GM20431 (cell line): ENCODE results near the gene MYBBP1A.

Experiments used
- in situ Hi-C: fragments of 300-500 bp; cut with MseI, MboI; formaldehyde crosslinking; loops from one replicate; pipeline ENCODE4 v1.15.0; 2020; ENCODE audit warnings: low sequenced_read_pairs; ENCODE audit not compliant: unreplicated experiment

Gene MYBBP1A

GRCh38 chr17:4573115-4573514 is 17.9 kb upstream of the MYBBP1A start:
- in situ Hi-C loops, result no loop called here

DNA sequence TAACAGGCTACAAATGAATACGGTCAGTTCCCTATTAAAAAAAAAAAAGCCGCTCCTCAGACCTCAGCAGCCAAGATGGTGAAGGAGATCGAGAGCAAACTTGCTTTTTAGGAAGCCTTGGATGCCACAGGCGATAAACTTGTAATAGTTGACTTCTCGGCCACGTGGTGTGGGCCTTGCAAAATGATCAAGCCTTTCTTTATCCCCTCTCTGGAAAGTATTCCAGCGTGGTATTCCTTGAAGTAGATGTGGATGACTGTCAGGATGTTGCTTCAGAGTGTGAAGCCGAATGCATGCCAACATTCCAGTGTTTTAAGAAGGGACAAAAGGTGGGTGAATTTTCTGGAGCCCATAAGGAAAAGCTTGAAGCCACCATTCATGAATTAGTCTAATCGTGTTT is 16.9 kb upstream of the MYBBP1A start:
- in situ Hi-C loops, result no loop called here

DNA sequence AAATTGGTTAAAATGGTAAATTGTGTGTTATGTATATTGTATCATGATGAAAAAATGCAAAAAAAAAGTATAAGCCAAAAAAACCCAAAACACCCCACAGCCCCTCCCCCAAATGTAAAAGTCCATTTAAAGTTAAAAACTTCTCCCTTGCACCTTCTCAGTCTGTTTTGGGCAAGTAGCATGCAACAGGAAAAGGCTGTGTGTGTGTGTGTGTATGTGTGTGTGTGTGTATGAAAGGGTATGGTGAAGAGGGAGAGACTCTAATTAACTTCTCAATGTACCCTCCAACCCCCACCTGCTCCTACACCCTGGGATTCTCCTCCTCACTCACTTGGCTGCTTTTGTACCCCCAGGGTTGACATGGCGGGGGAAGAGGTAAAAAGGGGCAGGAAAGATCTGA is 14.4 kb upstream of the MYBBP1A start:
- in situ Hi-C loops, result no loop called here

DNA sequence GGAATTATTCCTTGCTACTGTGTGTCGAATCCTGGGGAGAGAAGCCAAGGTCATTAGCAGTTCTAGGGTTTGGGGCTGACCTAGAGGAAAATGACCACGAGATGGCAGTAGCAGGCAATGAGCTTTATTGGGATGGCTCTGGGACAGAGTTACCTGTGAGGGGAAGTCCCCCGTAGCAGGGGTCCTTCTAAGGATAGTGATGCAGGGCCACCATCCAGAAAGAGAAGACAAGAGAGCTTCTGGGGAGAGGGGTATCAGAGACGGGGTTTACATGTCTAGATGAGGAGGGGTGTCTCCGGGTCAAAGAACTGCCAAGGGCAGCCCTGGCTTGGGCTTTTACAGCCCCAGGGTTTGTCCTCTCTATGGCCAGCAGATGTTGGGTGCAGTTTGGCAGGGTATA is 11.6 kb upstream of the MYBBP1A start:
- in situ Hi-C loops, result no loop called here

DNA sequence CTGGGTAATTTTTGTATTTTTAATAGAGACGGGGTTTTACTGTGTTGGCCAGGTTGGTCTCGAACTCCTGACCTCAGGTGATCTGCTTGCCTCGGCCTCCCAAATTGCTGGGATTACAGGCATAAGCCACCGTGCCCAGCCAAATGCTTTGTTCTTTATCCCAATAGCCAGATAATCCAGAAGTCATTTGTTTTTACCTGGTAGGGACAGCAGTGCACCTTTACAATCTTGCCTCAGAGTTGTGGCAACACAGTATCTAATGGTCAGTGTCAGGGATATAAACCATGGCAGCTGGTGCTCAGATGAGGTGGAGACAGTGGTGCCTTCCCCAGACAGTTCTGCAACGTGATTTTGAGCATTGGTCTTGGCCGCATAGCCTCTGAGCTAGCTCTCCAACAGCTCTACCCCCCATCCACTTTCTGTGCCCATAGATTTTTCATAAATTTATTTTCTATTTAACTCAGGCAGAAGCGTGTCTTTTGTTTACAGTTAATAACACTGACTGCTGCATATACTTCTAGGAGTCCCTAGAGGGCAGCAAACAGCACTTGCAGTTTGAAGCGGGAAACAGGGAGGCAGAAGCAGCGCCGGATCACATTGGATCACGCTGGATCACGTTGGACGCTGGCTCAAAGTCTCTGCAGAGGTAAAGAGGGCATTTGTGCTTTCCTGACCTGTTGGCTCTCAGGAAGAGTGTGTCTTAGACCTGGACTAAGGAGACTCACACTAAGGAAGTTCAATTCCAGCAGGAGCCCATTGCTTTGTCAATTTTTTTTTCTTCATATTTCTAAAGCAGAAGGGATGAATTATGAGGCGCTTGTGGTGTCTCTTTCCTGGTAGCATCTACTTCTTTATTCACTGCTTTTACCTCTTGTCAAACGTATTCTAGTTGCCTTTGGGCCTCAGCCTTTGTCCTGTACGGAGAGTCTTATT is 10.3 kb upstream of the MYBBP1A start:
- in situ Hi-C loops, result no loop called here

DNA sequence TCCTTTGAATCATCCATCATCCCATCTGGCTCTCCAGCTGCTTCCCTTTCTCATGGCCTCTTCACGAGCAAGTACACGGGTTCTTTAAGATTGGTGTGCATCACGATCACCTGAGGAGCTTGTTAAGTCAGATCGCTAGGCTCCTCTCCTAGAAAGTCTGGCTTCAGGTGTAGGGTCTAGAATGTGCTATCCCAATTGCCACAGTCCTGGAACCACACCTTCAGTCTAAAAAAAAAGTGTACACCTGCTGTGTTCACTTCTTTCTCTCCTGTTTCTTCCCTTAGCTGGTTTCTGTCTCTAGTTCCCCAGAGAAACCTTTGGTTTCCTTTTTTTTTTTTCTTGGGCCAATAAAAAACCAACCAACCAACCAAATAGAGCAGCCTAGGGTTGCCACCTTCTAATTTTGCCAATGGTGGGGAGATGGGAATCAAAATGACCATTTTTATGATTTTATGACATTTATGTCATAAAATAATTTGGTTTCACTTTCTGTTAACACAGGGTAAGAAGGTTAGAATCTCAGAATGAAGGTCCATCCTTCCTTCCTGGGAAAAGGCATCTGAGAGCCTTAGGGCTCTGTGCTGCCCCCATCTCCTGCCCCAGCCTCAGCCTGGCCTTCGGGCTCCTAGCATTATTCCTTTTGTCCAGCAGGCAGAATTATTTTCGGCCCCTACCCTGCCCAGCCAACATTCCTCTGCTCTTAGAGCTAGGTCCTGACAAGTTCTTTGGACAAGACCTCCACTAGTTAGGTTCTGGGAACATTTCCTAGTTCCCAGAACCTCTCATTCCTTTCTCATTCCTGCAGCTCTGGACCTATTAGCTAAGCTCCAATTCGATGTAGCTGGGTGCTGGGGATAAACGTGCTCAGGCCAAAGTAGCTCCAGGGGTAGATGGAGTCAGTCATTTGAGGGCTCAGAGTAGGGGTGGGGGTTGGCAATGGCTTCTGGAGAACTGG is 7.1 kb upstream of the MYBBP1A start:
- in situ Hi-C loops, result no loop called here

GRCh38 chr17:4560837-4561256 is 5.7 kb upstream of the MYBBP1A start:
- in situ Hi-C loops, result no loop called here

DNA sequence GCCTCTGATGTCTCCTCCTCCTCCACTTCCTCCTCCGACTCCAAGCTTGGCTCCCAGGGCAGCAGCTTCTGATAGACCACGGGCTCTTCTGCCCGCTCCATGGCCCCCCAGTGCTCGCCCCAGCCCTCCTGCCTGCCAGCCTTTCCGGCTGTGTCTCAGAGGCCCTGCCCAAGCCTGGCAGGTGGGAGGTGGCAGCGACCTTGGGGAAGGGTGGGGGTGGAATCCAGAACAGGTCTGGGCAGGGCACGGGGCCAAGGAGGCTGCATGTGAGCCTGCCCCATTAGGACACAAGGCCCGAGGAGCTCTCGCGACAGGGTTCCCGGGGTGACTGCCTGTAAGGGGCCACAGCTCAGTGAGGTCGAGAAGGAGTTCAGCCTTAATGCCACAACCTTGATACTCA is 5.2 kb upstream of the MYBBP1A start, which contains the start of gene GGT6:
GGT6 (minus strand) TSS at position 157 of the 400 bp plus-strand sequence; CDS start at position 101, 56 bp downstream.
- in situ Hi-C loops, result no loop called here

- in situ Hi-C loops, result no loop called here
Measured at GRCh38 chr17:4559966-4560365, 4.8 kb upstream of the MYBBP1A start.

- in situ Hi-C loops, result no loop called here
Measured at GRCh38 chr17:4559139-4559791, 4.1 kb upstream of the MYBBP1A start.

- in situ Hi-C loops, result no loop called here
Measured at GRCh38 chr17:4558347-4558971, 3.3 kb upstream of the MYBBP1A start.

DNA sequence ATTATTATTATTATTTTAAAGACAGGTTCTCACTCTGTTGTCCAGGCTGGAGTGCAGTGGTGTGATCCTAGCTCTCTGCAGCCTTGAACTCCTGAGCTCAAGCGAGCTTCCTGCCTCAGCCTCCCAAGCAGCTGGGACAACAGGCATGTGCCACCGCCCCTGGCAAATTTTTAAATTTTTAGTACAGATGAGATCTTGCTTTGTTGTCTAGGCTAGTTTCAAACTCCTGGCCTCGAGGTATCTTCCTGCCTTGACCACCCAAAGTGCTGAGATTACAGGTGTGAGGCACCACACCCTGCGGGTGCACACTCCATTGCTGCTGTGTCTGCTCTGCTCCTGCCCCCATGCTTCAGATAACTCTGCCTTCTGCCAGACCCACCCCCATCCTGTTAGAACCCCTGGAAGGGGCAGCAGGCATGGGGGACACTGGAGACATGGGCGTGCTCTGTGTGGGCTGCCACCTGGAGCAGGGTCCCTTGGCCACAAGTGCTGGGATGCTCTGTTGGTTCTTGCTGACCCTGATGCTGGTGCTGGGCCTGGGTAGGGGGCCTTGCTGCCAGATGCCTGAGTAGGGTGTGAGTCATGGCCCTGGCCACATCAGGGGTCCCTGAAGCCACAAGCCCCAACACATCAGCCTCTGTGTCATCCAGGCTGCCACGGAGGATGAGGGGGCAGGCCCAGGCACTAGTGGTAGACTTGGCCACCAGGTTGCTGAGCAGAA is 2.6 kb upstream of the MYBBP1A start:
- in situ Hi-C loops, result no loop called here

DNA sequence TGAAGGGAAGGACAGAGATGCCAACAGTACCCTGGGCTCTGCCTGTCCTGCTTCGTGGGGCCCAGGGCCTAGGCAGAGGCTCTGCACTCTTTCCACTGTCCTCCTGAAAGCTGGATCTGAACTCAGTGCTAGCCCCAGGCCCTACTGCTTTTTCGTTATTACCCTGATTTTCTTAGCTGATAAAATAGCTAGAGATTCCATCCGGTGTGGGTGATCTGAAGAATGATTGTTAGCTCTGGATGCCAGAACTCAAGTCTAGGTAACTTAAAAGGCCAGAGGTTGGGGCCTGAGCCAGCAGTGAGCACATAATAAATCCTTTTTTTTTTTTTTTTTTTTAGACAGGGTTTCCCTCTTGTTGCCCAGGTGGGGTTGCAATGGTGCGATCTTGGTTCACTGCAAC is 1.8 kb upstream of the MYBBP1A start:
- in situ Hi-C loops, result no loop called here

DNA sequence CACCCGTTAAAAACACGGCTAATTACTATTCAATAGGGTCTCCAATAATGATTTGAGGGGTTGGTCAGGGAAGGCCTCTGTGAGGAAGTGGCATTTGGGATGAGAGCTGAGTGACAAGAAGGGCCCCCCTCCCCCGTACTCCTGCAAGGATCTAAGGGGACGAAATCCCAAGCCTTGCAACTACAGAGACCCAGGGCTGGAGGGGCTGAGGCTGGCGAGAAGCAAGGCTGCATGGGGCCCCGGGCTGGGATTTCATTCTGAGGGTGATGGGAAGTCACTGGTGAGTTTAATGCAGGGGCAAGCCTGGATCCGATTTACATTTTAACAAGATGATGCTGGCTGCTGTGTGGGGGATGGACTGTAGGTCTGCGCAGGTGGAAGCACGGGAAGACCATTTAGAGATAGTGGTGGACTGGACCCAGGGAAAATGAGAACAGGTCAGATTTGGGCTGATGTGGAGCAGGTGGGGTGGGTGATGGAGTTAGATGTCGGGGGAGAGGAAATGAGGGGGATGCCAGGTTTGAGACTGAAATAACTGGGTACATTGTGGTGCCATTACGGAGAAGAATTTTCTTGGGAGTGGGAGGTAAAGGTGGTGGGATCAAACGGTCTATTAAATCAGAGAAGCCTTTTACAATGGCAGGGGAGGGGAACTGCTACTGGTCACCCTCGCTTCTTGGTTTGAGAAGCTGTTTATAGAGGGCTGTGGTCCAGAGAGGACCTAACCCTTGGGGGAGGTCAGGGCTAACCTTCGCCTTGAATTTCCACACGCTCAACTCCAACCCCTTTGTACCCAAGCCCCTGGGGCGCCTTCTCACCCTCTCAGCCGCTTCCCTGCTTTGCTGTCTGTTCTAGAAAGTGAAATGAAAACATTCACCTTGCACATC is 932 bp upstream of the MYBBP1A start:
- in situ Hi-C loops, result no loop called here

DNA sequence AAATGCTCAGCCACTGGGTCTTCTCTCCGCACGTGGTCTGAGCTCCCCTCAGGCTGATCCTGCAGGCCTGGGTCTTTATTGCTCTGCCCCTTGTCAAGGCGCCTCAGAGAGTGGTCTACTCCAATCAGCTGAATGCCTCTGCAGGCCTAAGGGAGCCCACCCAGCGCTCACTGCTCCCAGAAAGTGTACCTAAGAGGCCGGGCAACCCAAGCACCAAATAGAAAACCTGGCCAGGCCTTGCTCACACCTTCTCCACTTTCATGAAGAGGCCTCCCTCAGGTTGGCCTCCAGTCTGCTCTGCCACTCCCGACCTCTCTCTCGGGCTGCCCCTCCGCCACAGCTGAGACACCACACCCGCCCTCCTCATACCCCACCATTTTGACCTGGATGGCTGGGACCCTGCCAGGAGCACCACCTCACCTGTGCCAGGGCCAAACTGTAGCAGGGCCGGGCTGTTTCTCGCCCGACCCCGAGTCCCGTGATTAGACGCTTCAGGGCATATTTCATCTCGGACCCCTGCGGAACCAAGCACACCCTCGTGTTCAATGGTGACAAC is 665 bp downstream of the MYBBP1A start:
- in situ Hi-C loops, result no loop called here

GRCh38 chr17:4553669-4554068 is 1.5 kb downstream of the MYBBP1A start:
- in situ Hi-C loops, result no loop called here

GRCh38 chr17:4551796-4552525 is 3.2 kb downstream of the MYBBP1A start:
- in situ Hi-C loops, result no loop called here
